ENCODE results near the gene SCP2.
"Not testable (repeated sequence)": the region's sequence is repeated elsewhere in the genome, so short reads cannot be mapped to it uniquely, and the experiment has no call there.

Gene SCP2

DNA sequence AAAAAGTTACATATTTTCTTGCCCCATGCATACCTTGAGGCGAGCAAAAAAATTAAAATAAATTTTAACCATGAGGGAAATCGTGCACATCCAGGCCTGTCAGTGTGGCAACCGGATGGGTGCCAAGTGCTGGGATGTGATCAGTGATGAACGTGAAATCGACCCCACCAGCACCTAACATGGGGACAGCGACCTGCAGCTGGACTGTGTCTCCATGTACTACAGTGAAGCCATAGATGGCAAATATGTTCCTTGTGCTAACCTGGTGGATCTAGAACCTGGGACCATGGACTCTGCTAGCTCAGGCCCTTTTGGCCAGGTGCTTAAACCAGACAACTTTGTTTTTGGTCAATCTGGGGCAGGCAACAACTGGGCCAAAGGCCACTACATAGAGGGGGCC is 67.6 kb downstream of the SCP2 start:
- H3K27me3 Mint-ChIP-seq (ENCODE audit: low read depth, poor library complexity): peaks cover 17% of the 10 kb centered on the region
- H3K27ac Mint-ChIP-seq: no peak overlapping the region
- DNase-seq: no peak
- H3K4me1 Mint-ChIP-seq: no peaks in the 10 kb centered on the region
- H3K9me3 Mint-ChIP-seq: peaks cover 6% of the 10 kb centered on the region
- TF ChIP-seq, protein P1, sequence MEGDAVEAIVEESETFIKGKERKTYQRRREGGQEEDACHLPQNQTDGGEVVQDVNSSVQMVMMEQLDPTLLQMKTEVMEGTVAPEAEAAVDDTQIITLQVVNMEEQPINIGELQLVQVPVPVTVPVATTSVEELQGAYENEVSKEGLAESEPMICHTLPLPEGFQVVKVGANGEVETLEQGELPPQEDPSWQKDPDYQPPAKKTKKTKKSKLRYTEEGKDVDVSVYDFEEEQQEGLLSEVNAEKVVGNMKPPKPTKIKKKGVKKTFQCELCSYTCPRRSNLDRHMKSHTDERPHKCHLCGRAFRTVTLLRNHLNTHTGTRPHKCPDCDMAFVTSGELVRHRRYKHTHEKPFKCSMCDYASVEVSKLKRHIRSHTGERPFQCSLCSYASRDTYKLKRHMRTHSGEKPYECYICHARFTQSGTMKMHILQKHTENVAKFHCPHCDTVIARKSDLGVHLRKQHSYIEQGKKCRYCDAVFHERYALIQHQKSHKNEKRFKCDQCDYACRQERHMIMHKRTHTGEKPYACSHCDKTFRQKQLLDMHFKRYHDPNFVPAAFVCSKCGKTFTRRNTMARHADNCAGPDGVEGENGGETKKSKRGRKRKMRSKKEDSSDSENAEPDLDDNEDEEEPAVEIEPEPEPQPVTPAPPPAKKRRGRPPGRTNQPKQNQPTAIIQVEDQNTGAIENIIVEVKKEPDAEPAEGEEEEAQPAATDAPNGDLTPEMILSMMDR (IDR thresholded peaks at IDR 0.05): no peak
- no peak overlapping the region for H3K4me3 Mint-ChIP-seq
- H3K36me3 Mint-ChIP-seq (ENCODE audit: low read depth): no peaks in the 10 kb centered on the region

DNA sequence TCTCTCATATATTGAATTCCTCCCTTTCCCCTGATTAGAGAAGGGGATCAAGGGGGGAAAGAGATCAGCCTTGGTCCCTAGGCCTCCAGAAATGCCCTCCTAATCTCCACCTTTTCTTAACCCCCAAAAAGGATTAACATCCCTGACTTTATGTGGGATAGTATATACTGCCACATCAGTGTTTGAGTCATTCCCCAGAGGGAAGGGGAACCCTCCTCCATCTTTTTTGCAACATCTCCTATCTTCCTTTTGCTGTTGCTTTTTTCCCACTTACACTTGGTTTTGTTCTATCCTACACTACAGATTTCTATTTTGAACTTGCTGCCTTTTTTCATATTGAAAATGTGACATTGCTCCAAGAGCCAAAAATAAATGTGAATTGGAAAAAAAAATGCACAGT is 69.6 kb downstream of the SCP2 start:
- no peak overlapping the region for H3K4me3 Mint-ChIP-seq

DNA sequence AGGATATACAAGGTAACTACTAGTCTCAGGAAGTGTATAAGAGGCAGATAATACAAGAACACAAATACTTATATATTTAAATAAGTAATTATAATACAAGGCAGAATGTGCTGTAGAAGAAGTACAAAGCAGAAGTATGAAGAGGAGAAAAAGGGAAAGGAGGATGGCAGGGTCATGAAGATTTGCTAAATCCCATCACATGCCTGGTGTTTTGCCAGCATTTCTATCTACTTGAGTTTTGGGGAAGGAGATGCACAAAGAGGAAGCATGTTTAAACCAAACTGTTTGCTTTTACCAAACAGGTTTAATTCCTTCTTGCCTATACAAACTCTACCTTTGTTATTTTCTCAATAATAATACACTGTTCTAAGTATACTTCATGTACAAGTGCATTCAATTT is 74.1 kb downstream of the SCP2 start:
- Mint-ChIP-seq H3K4me1 (no peaks in the 10 kb centered on the region), H3K27ac (no peak overlapping the region), H3K9me3 (peaks cover 26% of the 10 kb centered on the region), H3K27me3 (ENCODE audit: low read depth, poor library complexity) (peaks cover 10% of the 10 kb centered on the region), H3K4me3 (no peak overlapping the region), H3K36me3 (ENCODE audit: low read depth) (peaks cover 16% of the 10 kb centered on the region)
- no peak for DNase-seq
- TF ChIP-seq, protein P1 (IDR thresholded peaks at IDR 0.05): no peak

More for the DNA sequence above, 69.6 kb downstream of the SCP2 start:
- H3K36me3 Mint-ChIP-seq (ENCODE audit: low read depth): no peaks in the 10 kb centered on the region
- H3K4me1 Mint-ChIP-seq: no peaks in the 10 kb centered on the region
- H3K27ac Mint-ChIP-seq: peak overlapping the region; percentile 49
- H3K27me3 Mint-ChIP-seq (ENCODE audit: low read depth, poor library complexity): peaks cover 14% of the 10 kb centered on the region
- no peaks in the 10 kb centered on the region for H3K9me3 Mint-ChIP-seq
- DNase-seq: no peak
- TF ChIP-seq, protein P1 (IDR thresholded peaks at IDR 0.05): no peak

DNA sequence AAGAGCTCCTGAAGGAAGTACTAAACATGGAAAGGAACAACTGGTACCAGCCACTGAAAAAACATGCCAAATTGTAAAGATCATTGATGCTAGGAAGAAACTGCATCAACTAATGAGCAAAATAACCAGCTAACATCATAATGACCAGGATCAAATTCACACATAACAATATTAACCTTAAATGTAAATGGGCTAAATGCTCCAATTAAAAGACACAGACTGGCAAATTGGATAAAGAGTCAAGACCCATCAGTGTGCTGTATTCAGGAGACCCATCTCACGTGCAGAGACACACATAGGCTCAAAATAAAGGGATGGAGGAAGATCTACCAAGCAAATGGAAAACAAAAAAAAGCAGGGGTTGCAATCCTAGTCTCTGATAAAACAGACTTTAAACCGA is 79.5 kb downstream of the SCP2 start:
- peaks cover 12% of the 10 kb centered on the region for H3K27me3 Mint-ChIP-seq (ENCODE audit: low read depth, poor library complexity)
- not testable (repeated sequence) for H3K27ac Mint-ChIP-seq
- H3K9me3 Mint-ChIP-seq: peaks cover 60% of the 10 kb centered on the region

DNA sequence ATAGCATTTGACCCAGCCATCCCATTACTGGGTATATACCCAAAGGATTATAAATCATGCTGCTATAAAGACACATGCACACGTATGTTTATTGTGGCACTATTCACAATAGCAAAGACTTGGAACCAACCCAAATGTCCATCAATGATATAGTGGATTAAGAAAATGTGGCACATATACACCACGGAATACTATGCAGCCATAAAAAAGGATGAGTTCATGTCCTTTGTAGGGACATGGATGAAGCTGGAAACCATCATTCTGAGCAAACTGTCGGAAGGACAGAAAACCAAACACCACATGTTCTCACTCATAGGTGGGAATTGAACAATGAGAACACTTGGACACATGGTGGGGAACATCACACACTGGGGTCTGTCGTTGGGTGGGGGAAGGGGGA is 83.2 kb downstream of the SCP2 start:
- not testable (repeated sequence) for H3K36me3 Mint-ChIP-seq (ENCODE audit: low read depth)

More for the DNA sequence above, 79.5 kb downstream of the SCP2 start:
- not testable (repeated sequence) for DNase-seq, H3K4me1 Mint-ChIP-seq, H3K4me3 Mint-ChIP-seq
- peaks cover 16% of the 10 kb centered on the region for H3K36me3 Mint-ChIP-seq (ENCODE audit: low read depth)

DNA sequence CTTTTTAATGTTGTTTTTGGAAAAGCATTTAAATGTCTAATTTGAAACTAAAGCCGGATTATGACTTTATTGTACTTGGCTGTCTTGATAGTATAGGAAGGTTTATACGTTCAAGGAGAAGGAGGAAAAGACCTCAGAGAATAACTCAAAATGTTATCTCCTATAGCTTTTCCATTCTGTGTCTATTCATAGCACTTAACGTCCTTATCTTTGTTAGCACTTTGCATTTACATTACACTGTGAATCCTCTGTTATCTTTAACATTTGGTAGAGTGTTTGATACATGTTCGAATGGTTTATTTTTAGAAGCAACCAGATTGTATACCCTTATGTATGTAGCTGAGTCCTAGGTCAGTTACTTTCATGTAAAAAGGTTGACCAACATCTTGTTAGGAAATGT is 84.1 kb downstream of the SCP2 start:
- Mint-ChIP-seq H3K36me3 (ENCODE audit: low read depth) (no peaks in the 10 kb centered on the region), H3K4me3 (no peak overlapping the region), H3K27ac (no peak overlapping the region), H3K27me3 (ENCODE audit: low read depth, poor library complexity) (peaks cover 12% of the 10 kb centered on the region), H3K4me1 (peaks cover 15% of the 10 kb centered on the region), H3K9me3 (peaks cover 34% of the 10 kb centered on the region)
- TF ChIP-seq, protein P1 (IDR thresholded peaks at IDR 0.05): no peak
- DNase-seq: no peak

More for the DNA sequence above, 83.2 kb downstream of the SCP2 start:
- not testable (repeated sequence) for H3K4me3 Mint-ChIP-seq, DNase-seq, H3K4me1 Mint-ChIP-seq, H3K27ac Mint-ChIP-seq
- peaks cover 15% of the 10 kb centered on the region for H3K27me3 Mint-ChIP-seq (ENCODE audit: low read depth, poor library complexity)
- peaks cover 43% of the 10 kb centered on the region for H3K9me3 Mint-ChIP-seq

DNA sequence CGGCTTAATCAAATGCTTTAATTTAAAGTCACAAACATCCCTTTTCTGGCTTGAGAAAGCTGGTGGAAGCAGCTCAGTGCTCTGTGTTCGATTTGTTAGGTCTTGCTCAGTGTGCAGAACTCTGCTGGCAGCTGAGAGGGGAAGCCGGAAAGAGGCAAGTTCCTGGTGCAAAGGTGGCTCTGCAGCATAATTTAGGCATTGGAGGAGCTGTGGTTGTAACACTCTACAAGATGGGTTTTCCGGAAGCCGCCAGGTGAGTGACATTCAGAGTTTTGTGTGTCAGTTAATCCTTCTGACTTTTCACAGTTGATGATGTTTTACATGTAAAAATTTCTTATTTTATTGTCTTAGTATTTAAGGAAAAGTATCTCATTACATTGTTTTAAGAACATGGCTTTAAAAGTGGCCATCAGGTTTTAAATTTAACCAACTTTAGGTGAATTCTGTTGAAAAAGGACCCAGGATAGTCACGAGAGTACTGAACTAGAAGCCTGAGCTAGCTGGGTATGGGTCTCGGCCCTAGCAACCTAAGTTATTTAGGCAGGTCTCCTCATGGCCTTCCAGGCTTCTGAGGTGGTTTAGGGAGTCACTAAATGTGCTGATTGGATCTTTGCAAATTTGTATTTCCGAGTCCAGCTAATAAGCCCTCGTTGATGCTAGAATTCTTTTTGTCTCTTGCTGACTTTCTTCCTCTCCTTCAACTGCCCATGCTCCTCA is 87.9 kb downstream of the SCP2 start:
- TF ChIP-seq, protein P1 (IDR thresholded peaks at IDR 0.05): no peak
- Mint-ChIP-seq H3K4me3 (peak overlapping the region; percentile 84), H3K4me1 (peaks cover 22% of the 10 kb centered on the region), H3K9me3 (peaks cover 6% of the 10 kb centered on the region), H3K27me3 (ENCODE audit: low read depth, poor library complexity) (peaks cover 5% of the 10 kb centered on the region), H3K27ac (no peak overlapping the region), H3K36me3 (ENCODE audit: low read depth) (no peaks in the 10 kb centered on the region)
- peak; percentile 55 for DNase-seq

Measured in nephron progenitor cell (in vitro differentiated cells).